Fibroblast of the aortic adventitia (primary cell): ENCODE data around the gene CFAP126. TPM values are rescaled to one million over a fixed set of nuclear protein-coding genes. Genes with fewer than 3 reads are reported as not detected.
"Not testable (repeated sequence)": the region's sequence is repeated elsewhere in the genome, so short reads cannot be mapped to it uniquely, and the experiment has no call there.

ENCODE experiments used
- DNase-seq: peaks from one replicate; pipeline ENCODE4 v3.0.0-alpha.2; 2010; ENCODE audit warnings: low read depth
- H3K4me3 ChIP-seq: 2 replicates; pipeline ENCODE4 v1.5.1; 2011; ENCODE audit warnings: low read depth, mild to moderate bottlenecking, control low read depth, low read length, moderate library complexity
- CTCF ChIP-seq: IDR thresholded peaks from 2 replicates; pipeline ENCODE4 v1.5.1; 2011; ENCODE audit warnings: mild to moderate bottlenecking, low read length, control low read depth, inconsistent platforms; ENCODE audit not compliant: insufficient read depth
- total RNA-seq: library from RNA; depleted of rRNA; stranded (reverse); fragments of >200 nt; gene quantifications from 2 replicates; pipeline ENCODE4 v1.2.3, GENCODE V29; 2012; ENCODE audit warnings: low replicate concordance

The CFAP126 gene
- total RNA-seq, 1 donor, result not detected

- no peak for DNase-seq
- no peak for TF ChIP-seq CTCF
- no peak overlapping the region for H3K4me3 ChIP-seq
Observed at GRCh38 chr1:161402446-161402845, 34.8 kb upstream of the CFAP126 start.

GRCh38 chr1:161399257-161399998 lies 31.8 kb upstream of the CFAP126 start:
- peak overlapping the region; percentile 90 for H3K4me3 ChIP-seq
- TF ChIP-seq CTCF, result peak; percentile 47
- peak; percentile 95 for DNase-seq

GRCh38 chr1:161398900-161399256 lies 31.2 kb upstream of the CFAP126 start:
- no peak for DNase-seq
- H3K4me3 ChIP-seq, result peak overlapping the region; percentile 71
- no peak for TF ChIP-seq CTCF

- not testable (repeated sequence) for H3K4me3 ChIP-seq, DNase-seq
Observed at GRCh38 chr1:161397038-161397437, 29.4 kb upstream of the CFAP126 start.

- H3K4me3 ChIP-seq, result no peak overlapping the region
- no peak for DNase-seq
- no peak for TF ChIP-seq CTCF
Observed at GRCh38 chr1:161393151-161393550, 25.5 kb upstream of the CFAP126 start.

GRCh38 chr1:161391611-161392010 lies 23.9 kb upstream of the CFAP126 start:
- TF ChIP-seq CTCF, result no peak
- no peak for DNase-seq
- no peak overlapping the region for H3K4me3 ChIP-seq

- not testable (repeated sequence) for H3K4me3 ChIP-seq, DNase-seq
Observed at GRCh38 chr1:161391136-161391535, 23.5 kb upstream of the CFAP126 start.

GRCh38 chr1:161390559-161390858 lies 22.8 kb upstream of the CFAP126 start:
- H3K4me3 ChIP-seq, result peak overlapping the region; percentile 85
- no peak for TF ChIP-seq CTCF
- no peak for DNase-seq
